ENCODE measurements around the gene ERGIC1. TPM values are rescaled to one million over a fixed set of nuclear protein-coding genes. Genes with fewer than 3 reads are reported as not detected.

Gene ERGIC1
- total and polyA plus RNA-seq, 3 donors from 2014 or later: 89.8 to 100.0 (median 94.1) TPM

DNA sequence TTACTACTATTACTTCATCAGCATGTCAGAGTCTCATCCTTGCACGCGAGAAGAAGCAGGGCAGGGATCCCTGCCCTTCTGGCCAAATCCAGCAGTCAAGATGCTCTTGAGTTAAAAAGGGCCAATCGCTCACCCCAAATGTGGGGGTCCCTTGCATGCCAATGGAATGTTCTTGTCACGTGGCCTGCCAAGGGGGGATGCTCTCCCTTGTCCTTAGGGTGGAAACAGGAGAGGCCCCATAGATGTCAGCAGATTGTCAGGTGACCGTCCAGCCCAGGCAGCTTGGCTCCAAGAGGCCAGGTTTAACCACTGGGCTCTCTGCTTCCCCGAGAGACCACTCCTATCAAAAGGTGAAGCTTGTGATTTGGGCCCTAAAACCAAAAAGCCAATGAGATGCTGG is 37.7 kb upstream of the ERGIC1 start:
- Histone ChIP-seq H3K4me3 (no peak overlapping the region), H3K36me3 (ENCODE audit: low read depth, missing control alignments) (no peaks in the 10 kb centered on the region), H3K27me3 (no peaks in the 10 kb centered on the region), H3K4me1 (peaks cover 10% of the 10 kb centered on the region), H3K9me3 (no peaks in the 10 kb centered on the region), H3K27ac (peak overlapping the region in 1 of 2 donors; percentile 53)
- no peak for DNase-seq
- 86 to 92% methylated on average over 6 of the region's 6 CpGs for WGBS, 2 donors
- TF ChIP-seq, protein P1, sequence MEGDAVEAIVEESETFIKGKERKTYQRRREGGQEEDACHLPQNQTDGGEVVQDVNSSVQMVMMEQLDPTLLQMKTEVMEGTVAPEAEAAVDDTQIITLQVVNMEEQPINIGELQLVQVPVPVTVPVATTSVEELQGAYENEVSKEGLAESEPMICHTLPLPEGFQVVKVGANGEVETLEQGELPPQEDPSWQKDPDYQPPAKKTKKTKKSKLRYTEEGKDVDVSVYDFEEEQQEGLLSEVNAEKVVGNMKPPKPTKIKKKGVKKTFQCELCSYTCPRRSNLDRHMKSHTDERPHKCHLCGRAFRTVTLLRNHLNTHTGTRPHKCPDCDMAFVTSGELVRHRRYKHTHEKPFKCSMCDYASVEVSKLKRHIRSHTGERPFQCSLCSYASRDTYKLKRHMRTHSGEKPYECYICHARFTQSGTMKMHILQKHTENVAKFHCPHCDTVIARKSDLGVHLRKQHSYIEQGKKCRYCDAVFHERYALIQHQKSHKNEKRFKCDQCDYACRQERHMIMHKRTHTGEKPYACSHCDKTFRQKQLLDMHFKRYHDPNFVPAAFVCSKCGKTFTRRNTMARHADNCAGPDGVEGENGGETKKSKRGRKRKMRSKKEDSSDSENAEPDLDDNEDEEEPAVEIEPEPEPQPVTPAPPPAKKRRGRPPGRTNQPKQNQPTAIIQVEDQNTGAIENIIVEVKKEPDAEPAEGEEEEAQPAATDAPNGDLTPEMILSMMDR (IDR thresholded peaks at IDR 0.05): no peak
- TF ChIP-seq POLR2A (IDR thresholded peaks at IDR 0.05): no peak
- intact Hi-C loops (cut with DNase I; ENCODE audit: low total_unique reads): loop anchor here (10.0 kb wide), 1 partner anchor 78 kb away; no protein-coding TSS in a partner anchor

- intact Hi-C loops (cut with DNase I; ENCODE audit: low total_unique reads): loop anchor here (10.0 kb wide), 1 partner anchor 77 kb away; no protein-coding TSS in a partner anchor
- H3K4me1 ChIP-seq: peaks cover 10% of the 10 kb centered on the region
These were observed 36.3 kb upstream of the ERGIC1 start for GRCh38 chr5:172797771-172798191.

GRCh38 chr5:172798422-172799215 is 35.4 kb upstream of the ERGIC1 start:
- WGBS, 2 donors: 75 to 77% methylated on average over 14 of the region's 14 CpGs
- peaks cover 10% of the 10 kb centered on the region for H3K4me1 ChIP-seq
- TF ChIP-seq POLR2A (IDR thresholded peaks at IDR 0.05): no peak
- TF ChIP-seq, protein P1 (IDR thresholded peaks at IDR 0.05): no peak
- peak overlapping the region in 1 of 2 donors; percentile 47 for H3K27ac ChIP-seq
- no peaks in the 10 kb centered on the region for H3K36me3 ChIP-seq (ENCODE audit: low read depth, missing control alignments)
- intact Hi-C loops (cut with DNase I; ENCODE audit: low total_unique reads): loop anchor here (10.0 kb wide), 1 partner anchor 76 kb away; no protein-coding TSS in a partner anchor
- H3K9me3 ChIP-seq: no peaks in the 10 kb centered on the region
- H3K27me3 ChIP-seq: no peaks in the 10 kb centered on the region
- DNase-seq: peak; percentile 39
- no peak overlapping the region for H3K4me3 ChIP-seq

More at GRCh38 chr5:172797771-172798191, 36.3 kb upstream of the ERGIC1 start:
- no peaks in the 10 kb centered on the region for H3K9me3 ChIP-seq
- WGBS, 2 donors: 79 to 84% methylated on average over 4 to 5 of the region's 5 CpGs
- TF ChIP-seq POLR2A (IDR thresholded peaks at IDR 0.05): no peak
- TF ChIP-seq, protein P1 (IDR thresholded peaks at IDR 0.05): no peak
- no peaks in the 10 kb centered on the region for H3K36me3 ChIP-seq (ENCODE audit: low read depth, missing control alignments)
- H3K27ac ChIP-seq: peak overlapping the region in 1 of 2 donors; percentile 47
- no peaks in the 10 kb centered on the region for H3K27me3 ChIP-seq
- DNase-seq: no peak
- no peak overlapping the region for H3K4me3 ChIP-seq

DNA sequence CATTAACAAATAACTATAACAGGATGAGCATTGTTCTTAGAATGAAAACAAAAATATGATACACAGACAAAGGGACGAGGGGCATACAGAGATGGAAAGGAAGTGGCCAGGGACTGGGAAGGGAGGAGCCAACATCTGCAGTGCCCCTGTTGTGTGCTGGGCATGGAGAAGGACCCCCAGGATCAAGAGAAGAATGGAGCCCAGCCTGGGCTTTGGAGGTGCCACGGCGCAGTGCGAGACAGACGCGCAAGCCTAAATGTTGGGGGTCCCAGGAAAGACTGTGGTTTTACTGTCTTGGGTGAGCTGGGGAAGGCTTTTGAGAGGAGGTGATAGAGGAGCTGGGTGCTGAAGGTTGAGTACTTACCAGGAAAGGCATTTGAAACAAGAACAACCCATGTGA is 34.6 kb upstream of the ERGIC1 start:
- H3K27ac ChIP-seq: no peak overlapping the region
- H3K36me3 ChIP-seq (ENCODE audit: low read depth, missing control alignments): no peaks in the 10 kb centered on the region
- peaks cover 9% of the 10 kb centered on the region for H3K4me1 ChIP-seq
- no peak for TF ChIP-seq POLR2A (IDR thresholded peaks at IDR 0.05)
- TF ChIP-seq, protein P1 (IDR thresholded peaks at IDR 0.05): no peak
- intact Hi-C loops (cut with DNase I; ENCODE audit: low total_unique reads): loop anchor here (10.0 kb wide), 1 partner anchor 75 kb away; no protein-coding TSS in a partner anchor
- DNase-seq: no peak
- 94 to 98% methylated on average over 6 of the region's 6 CpGs for WGBS, 2 donors
- no peaks in the 10 kb centered on the region for H3K9me3 ChIP-seq
- H3K4me3 ChIP-seq: no peak overlapping the region
- H3K27me3 ChIP-seq: no peaks in the 10 kb centered on the region

All from testis (tissue), 3 donors.